Measurements from ENCODE around the gene USP17L11. TPM values are rescaled to one million over a fixed set of nuclear protein-coding genes. Genes with fewer than 3 reads are reported as not detected.

USP17L11 gene
- total RNA-seq, 1 donor from 2014 or later: not detected

Other genes starting within 250 kb of the USP17L11 start
- gene FAM90A26, start 45.0 kb upstream of the USP17L11 start, total RNA-seq: not detected
- not detected for gene USP17L10, start 4.7 kb upstream of the USP17L11 start, total RNA-seq
- gene USP17L12, start 4.7 kb downstream of the USP17L11 start, total RNA-seq: not detected
- not detected for gene USP17L13, start 9.5 kb downstream of the USP17L11 start, total RNA-seq
- not detected for gene USP17L15, start 19.0 kb downstream of the USP17L11 start, total RNA-seq
- gene USP17L17, start 28.5 kb downstream of the USP17L11 start, total RNA-seq: not detected
- not detected for gene USP17L18, start 33.2 kb downstream of the USP17L11 start, total RNA-seq
- not detected for gene USP17L19, start 38.0 kb downstream of the USP17L11 start, total RNA-seq
- gene USP17L20, start 42.7 kb downstream of the USP17L11 start, total RNA-seq: not detected
- gene USP17L21, start 47.5 kb downstream of the USP17L11 start, total RNA-seq: not detected
- not detected for gene USP17L22, start 52.2 kb downstream of the USP17L11 start, total RNA-seq
- gene USP17L24, start 109.8 kb downstream of the USP17L11 start, total RNA-seq: not detected
- gene USP17L25, start 114.5 kb downstream of the USP17L11 start, total RNA-seq: not detected
- not detected for gene USP17L26, start 119.3 kb downstream of the USP17L11 start, total RNA-seq
- not detected for gene USP17L5, start 124.0 kb downstream of the USP17L11 start, total RNA-seq
- not detected for gene USP17L27, start 128.7 kb downstream of the USP17L11 start, total RNA-seq
- not detected for gene USP17L28, start 133.5 kb downstream of the USP17L11 start, total RNA-seq
- gene USP17L29, start 138.2 kb downstream of the USP17L11 start, total RNA-seq: not detected
- not detected for gene USP17L30, start 147.7 kb downstream of the USP17L11 start, total RNA-seq
- not detected for gene DEFB131A, start 229.0 kb downstream of the USP17L11 start, total RNA-seq

All from Right ventricle myocardium superior (tissue), 1 donor.